Astrocyte (in vitro differentiated cells and primary cell): Measurements from ENCODE around the gene IGSF21. TPM values are rescaled to one million over a fixed set of nuclear protein-coding genes. Genes with fewer than 3 reads are reported as not detected.

ENCODE experiments used
- DNase-seq: peaks from one replicate; pipeline ENCODE4 v3.0.0-alpha.2; 2010; ENCODE audit warnings: low read depth
- FAIRE-seq: peaks from 2 replicates; lab custom pipeline; 2011; peaks lifted over from hg19 to GRCh38; lab: Jason Lieb, UNC
- H2AFZ ChIP-seq: 2 replicates; pipeline ENCODE4 v1.6.0; 2012; ENCODE audit warnings: low read depth, low read length, inconsistent platforms
- H3K27ac ChIP-seq: 2 replicates; pipeline ENCODE4 v1.5.1; 2011; ENCODE audit warnings: low read depth, low read length, inconsistent platforms
- H3K27me3 ChIP-seq: 2 replicates; pipeline ENCODE4 v1.6.0; 2011; ENCODE audit warnings: low read length, inconsistent platforms; ENCODE audit not compliant: insufficient read depth
- H3K36me3 ChIP-seq: 2 replicates; pipeline ENCODE4 v1.5.1; 2011; ENCODE audit warnings: low read length, inconsistent platforms; ENCODE audit not compliant: insufficient read depth
- H3K4me1 ChIP-seq: 2 replicates; pipeline ENCODE4 v1.5.1; 2011; ENCODE audit warnings: low read length, inconsistent platforms; ENCODE audit not compliant: insufficient read depth
- H3K4me2 ChIP-seq: 2 replicates; pipeline ENCODE4 v1.6.0; 2012; ENCODE audit warnings: low read length, inconsistent platforms
- H3K4me3 ChIP-seq: 2 replicates; pipeline ENCODE4 v1.5.1; 2011; ENCODE audit warnings: low read depth, mild to moderate bottlenecking, low read length, inconsistent platforms; ENCODE audit not compliant: insufficient read depth
- H3K79me2 ChIP-seq: 2 replicates; pipeline ENCODE4 v1.6.0; 2012; ENCODE audit warnings: mild to moderate bottlenecking, low read length, inconsistent platforms; ENCODE audit not compliant: insufficient read depth
- H3K9ac ChIP-seq: 2 replicates; pipeline ENCODE4 v1.6.0; 2012; ENCODE audit warnings: mild to moderate bottlenecking, low read length, inconsistent platforms
- H3K9me3 ChIP-seq: 2 replicates; pipeline ENCODE4 v1.5.1; 2012; ENCODE audit warnings: low read depth, mild to moderate bottlenecking, low read length, inconsistent platforms; ENCODE audit not compliant: insufficient read depth
- H4K20me1 ChIP-seq: 2 replicates; pipeline ENCODE4 v1.6.0; 2012; ENCODE audit warnings: low read length, inconsistent platforms; ENCODE audit not compliant: insufficient read depth
- H3K27ac Mint-ChIP-seq: one replicate; pipeline ENCODE4 v1.8.0; 2021; ENCODE audit warnings: mild to moderate bottlenecking, mixed read lengths; ENCODE audit not compliant: unreplicated experiment
- H3K27me3 Mint-ChIP-seq: one replicate; pipeline ENCODE4 v1.8.0; 2021; ENCODE audit warnings: low read depth, mixed read lengths; ENCODE audit not compliant: unreplicated experiment
- H3K36me3 Mint-ChIP-seq: one replicate; pipeline ENCODE4 v1.8.0; 2021; ENCODE audit warnings: low read depth, mixed read lengths; ENCODE audit not compliant: unreplicated experiment
- H3K4me1 Mint-ChIP-seq: one replicate; pipeline ENCODE4 v1.8.0; 2021; ENCODE audit warnings: low read depth, mixed read lengths; ENCODE audit not compliant: unreplicated experiment
- H3K4me3 Mint-ChIP-seq: one replicate; pipeline ENCODE4 v1.8.0; 2021; ENCODE audit warnings: mild to moderate bottlenecking, moderate library complexity, mixed read lengths; ENCODE audit not compliant: unreplicated experiment
- H3K9me3 Mint-ChIP-seq: one replicate; pipeline ENCODE4 v1.8.0; 2021; ENCODE audit warnings: mild to moderate bottlenecking, mixed read lengths; ENCODE audit not compliant: unreplicated experiment
- CTCF ChIP-seq: IDR thresholded peaks from 2 replicates; pipeline ENCODE4 v1.5.1; 2011; ENCODE audit warnings: low read depth, mild to moderate bottlenecking, inconsistent platforms, low read length, moderate library complexity; ENCODE audit not compliant: insufficient read depth
- EZH2 ChIP-seq: IDR thresholded peaks from 2 replicates; pipeline ENCODE4 v1.6.1; 2012; ENCODE audit warnings: mild to moderate bottlenecking, low read length, inconsistent platforms; ENCODE audit not compliant: insufficient read depth
- total RNA-seq: library from RNA; stranded (reverse); gene quantifications from 2 replicates; pipeline ENCODE4 v1.2.1, GENCODE V29; 2021

Gene IGSF21
- total RNA-seq, 1 donor from 2014 or later = not detected

- H3K79me2 ChIP-seq = no peaks in the 10 kb centered on the region
- peaks cover 2% of the 10 kb centered on the region for H3K27me3 ChIP-seq
- H3K9me3 ChIP-seq = no peaks in the 10 kb centered on the region
- Mint-ChIP-seq H3K36me3 (no peaks in the 10 kb centered on the region), H3K27ac (no peak overlapping the region), H3K27me3 (peaks cover 65% of the 10 kb centered on the region), H3K4me1 (no peaks in the 10 kb centered on the region), H3K4me3 (no peak overlapping the region), H3K9me3 (peaks cover 1% of the 10 kb centered on the region)
- H2AFZ ChIP-seq = no peak overlapping the region
- H4K20me1 ChIP-seq = no peaks in the 10 kb centered on the region
- no peaks in the 10 kb centered on the region for H3K4me1 ChIP-seq
- no peak overlapping the region for H3K4me2 ChIP-seq
- H3K36me3 ChIP-seq = no peaks in the 10 kb centered on the region
- no peak overlapping the region for H3K4me3 ChIP-seq
- DNase-seq (no peak), FAIRE-seq (no peak)
- H3K27ac ChIP-seq = no peak overlapping the region
- no peak overlapping the region for H3K9ac ChIP-seq
- no peak for TF ChIP-seq EZH2
- TF ChIP-seq CTCF = no peak
These were observed 19.0 kb downstream of the IGSF21 start for GRCh38 chr1:18126616-18127015.

- Histone ChIP-seq H4K20me1 (no peaks in the 10 kb centered on the region), H2AFZ (no peak overlapping the region), H3K27ac (no peak overlapping the region), H3K4me1 (no peaks in the 10 kb centered on the region), H3K4me3 (no peak overlapping the region), H3K27me3 (peaks cover 2% of the 10 kb centered on the region), H3K4me2 (no peak overlapping the region), H3K36me3 (no peaks in the 10 kb centered on the region), H3K79me2 (no peaks in the 10 kb centered on the region), H3K9ac (no peak overlapping the region), H3K9me3 (no peaks in the 10 kb centered on the region)
- no peak for TF ChIP-seq EZH2
- TF ChIP-seq CTCF = no peak
- H3K36me3 Mint-ChIP-seq = no peaks in the 10 kb centered on the region
- DNase-seq (no peak), FAIRE-seq (no peak)
- no peaks in the 10 kb centered on the region for H3K4me1 Mint-ChIP-seq
- H3K27ac Mint-ChIP-seq = no peak overlapping the region
- H3K9me3 Mint-ChIP-seq = peaks cover 2% of the 10 kb centered on the region
- H3K4me3 Mint-ChIP-seq = no peak overlapping the region
- H3K27me3 Mint-ChIP-seq = peaks cover 64% of the 10 kb centered on the region
These were observed 20.7 kb downstream of the IGSF21 start for GRCh38 chr1:18128298-18128697.

DNA sequence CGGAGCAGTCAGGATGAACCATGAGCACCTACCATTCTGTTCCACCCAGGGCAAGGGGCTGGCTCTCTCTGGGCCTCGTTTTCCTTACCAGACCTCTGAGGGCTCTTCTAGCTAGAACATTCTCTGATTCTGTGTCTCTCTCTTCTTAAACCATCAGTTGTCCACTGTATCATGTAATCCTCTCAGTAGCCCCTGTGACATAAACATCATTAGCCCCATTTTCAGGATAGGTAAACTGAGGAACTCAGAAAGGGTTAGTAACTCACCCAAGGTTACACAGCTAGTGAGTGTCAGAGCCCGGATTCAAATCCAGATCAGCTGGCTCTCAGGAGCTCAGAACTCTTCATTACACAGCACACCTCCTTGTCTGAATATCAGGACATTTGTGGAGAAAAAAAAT lies 22.8 kb downstream of the IGSF21 start:
- Mint-ChIP-seq H3K4me3 (no peak overlapping the region), H3K27ac (no peak overlapping the region), H3K9me3 (peaks cover 2% of the 10 kb centered on the region), H3K27me3 (peaks cover 61% of the 10 kb centered on the region), H3K36me3 (no peaks in the 10 kb centered on the region), H3K4me1 (no peaks in the 10 kb centered on the region)
- H3K4me2 ChIP-seq = no peak overlapping the region
- no peaks in the 10 kb centered on the region for H3K36me3 ChIP-seq
- no peaks in the 10 kb centered on the region for H3K9me3 ChIP-seq
- DNase-seq = no peak
- no peak overlapping the region for H3K9ac ChIP-seq
- no peaks in the 10 kb centered on the region for H4K20me1 ChIP-seq
- no peaks in the 10 kb centered on the region for H3K79me2 ChIP-seq
- no peak overlapping the region for H2AFZ ChIP-seq
- no peak for TF ChIP-seq EZH2
- TF ChIP-seq CTCF = no peak
- FAIRE-seq = no peak
- H3K27ac ChIP-seq = no peak overlapping the region
- no peak overlapping the region for H3K4me3 ChIP-seq
- no peaks in the 10 kb centered on the region for H3K4me1 ChIP-seq
- peaks cover 4% of the 10 kb centered on the region for H3K27me3 ChIP-seq
